ENCODE measurements around the gene CCSAP. TPM values are rescaled to one million over a fixed set of nuclear protein-coding genes. Genes with fewer than 3 reads are reported as not detected.

The CCSAP gene
- total and polyA plus RNA-seq, 7 experiments from 2014 or later: 1.1 to 13.9 (median 12.6) TPM

DNA sequence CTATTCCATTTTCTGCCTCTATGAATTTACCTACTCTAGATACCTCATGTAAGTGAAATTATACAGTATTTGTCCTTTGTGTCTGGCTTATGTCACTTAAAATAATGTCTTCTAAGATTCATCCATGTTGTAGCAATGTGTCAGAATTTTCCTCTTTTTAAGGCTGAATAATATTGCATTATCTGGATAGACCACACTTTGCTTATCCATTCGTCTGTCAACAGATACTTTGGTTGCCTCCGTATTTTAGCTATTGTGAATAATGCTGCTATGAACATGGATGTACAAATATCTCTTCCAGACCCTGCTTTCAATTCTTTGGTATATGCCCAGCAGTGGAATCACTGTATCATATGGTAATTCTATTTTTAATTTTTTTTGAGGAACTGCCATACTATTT lies 10.1 kb upstream of the CCSAP start:
- no peaks in the 10 kb centered on the region for H3K9me3 ChIP-seq (ENCODE audit: control insufficient read depth in 2 of 3, low read length in 3 of 3)
- H3K27me3 ChIP-seq (ENCODE audit: control insufficient read depth in 2 of 2, insufficient read depth in 2 of 2, low read length in 2 of 2): no peaks in the 10 kb centered on the region
- no peak overlapping the region for H3K4me3 ChIP-seq (ENCODE audit: low read length)
- Mint-ChIP-seq H3K36me3 (peaks cover 0 to 7% (median 0%) of the 10 kb centered on the region in 5 donors), H3K27me3 (peaks cover 5 to 70% (median 26%) of the 10 kb centered on the region in 5 donors), H3K4me3 (no peak overlapping the region), H3K27ac (no peak overlapping the region), H3K9me3 (peaks cover 0 to 23% (median 6%) of the 10 kb centered on the region in 11 donors), H3K4me1 (peaks cover 0 to under 1% (median 0%) of the 10 kb centered on the region in 7 donors)
- no peaks in the 10 kb centered on the region for H3K4me1 ChIP-seq (ENCODE audit: control insufficient read depth in 2 of 2, insufficient read depth in 2 of 2, low read length in 2 of 2)
- ChIA-PET POLR2A (no interaction called here), CTCF (no interaction called here)
- intact Hi-C loops (cut with micrococcal nuclease): no loop called here
- H3K27ac ChIP-seq (ENCODE audit: low read depth, low read length): no peak overlapping the region
- no peaks in the 10 kb centered on the region for H3K36me3 ChIP-seq (ENCODE audit: control insufficient read depth in 2 of 3, insufficient read depth in 3 of 3, low read length in 3 of 3)
- ATAC-seq (no peak), DNase-seq (no peak)

DNA sequence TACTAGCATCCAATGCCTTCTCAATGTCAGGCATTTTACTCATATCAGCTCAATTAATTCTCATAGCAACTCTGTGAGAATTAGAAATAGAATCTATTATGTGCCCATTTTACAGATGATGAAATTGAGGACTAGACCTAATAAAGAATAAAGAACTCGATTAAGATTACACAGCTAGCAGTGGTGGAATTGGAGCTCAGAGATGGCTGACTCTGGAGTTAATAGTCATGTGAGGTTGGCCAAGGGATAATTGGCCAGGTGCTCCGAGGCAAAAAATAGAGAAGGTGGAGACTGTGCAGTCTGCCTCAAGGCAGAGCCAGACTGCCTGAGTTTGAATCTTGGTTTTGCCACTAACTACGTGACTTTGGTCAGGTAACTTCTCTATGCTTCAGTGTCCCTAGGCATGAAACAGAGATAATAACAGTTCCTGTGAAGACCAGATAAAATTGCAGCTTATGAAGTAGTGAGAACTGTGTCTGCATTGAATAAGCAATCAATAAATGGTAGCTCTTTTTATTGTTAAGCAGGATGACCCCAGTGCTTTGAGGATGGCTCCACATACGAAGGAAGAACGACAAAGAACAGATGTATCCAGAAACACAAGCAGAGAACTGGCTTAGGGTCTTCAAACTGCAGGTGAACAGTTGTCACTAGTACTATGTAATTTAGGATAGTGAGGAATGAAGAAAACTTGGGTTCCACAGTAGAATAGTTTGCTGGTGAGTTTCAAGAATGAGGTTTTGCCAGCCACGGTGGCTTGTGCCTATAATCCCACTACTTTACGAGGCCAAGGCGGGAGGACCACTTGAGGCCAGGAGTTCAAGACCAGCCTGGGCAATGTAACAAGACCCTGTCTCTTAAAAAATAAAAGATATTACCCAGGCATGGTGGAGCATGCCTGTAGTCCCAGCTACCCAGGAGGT lies 6.9 kb upstream of the CCSAP start:
- intact Hi-C loops (cut with micrococcal nuclease): loop anchor here (10.0 kb wide), 4 partner anchors 865 to 1625 kb away; partner anchors contain the start of genes ARV1 (in 2 of the 2), TTC13 (in 2 of the 2), GJC2 (in 1 of the 2) and GUK1 (in 1 of the 2)
- Histone ChIP-seq H3K27me3 (ENCODE audit: control insufficient read depth in 2 of 2, insufficient read depth in 2 of 2, low read length in 2 of 2) (no peaks in the 10 kb centered on the region), H3K27ac (ENCODE audit: low read depth, low read length) (no peak overlapping the region), H3K4me3 (ENCODE audit: low read length) (no peak overlapping the region), H3K9me3 (ENCODE audit: control insufficient read depth in 2 of 3, low read length in 3 of 3) (no peaks in the 10 kb centered on the region), H3K4me1 (ENCODE audit: control insufficient read depth in 2 of 2, insufficient read depth in 2 of 2, low read length in 2 of 2) (no peaks in the 10 kb centered on the region), H3K36me3 (ENCODE audit: control insufficient read depth in 2 of 3, insufficient read depth in 3 of 3, low read length in 3 of 3) (no peaks in the 10 kb centered on the region)
- DNase-seq (no peak), ATAC-seq (no peak)
- ChIA-PET POLR2A (no interaction called here), CTCF (no interaction called here)
- Mint-ChIP-seq H3K27me3 (peaks cover 0 to 71% (median 19%) of the 10 kb centered on the region in 5 donors), H3K27ac (no peak overlapping the region), H3K4me3 (no peak overlapping the region), H3K9me3 (peaks cover 0 to 3% (median 0%) of the 10 kb centered on the region in 11 donors), H3K4me1 (peaks cover 0 to 5% (median 0%) of the 10 kb centered on the region in 7 donors), H3K36me3 (peaks cover 0 to 1% (median 0%) of the 10 kb centered on the region in 5 donors)

DNA sequence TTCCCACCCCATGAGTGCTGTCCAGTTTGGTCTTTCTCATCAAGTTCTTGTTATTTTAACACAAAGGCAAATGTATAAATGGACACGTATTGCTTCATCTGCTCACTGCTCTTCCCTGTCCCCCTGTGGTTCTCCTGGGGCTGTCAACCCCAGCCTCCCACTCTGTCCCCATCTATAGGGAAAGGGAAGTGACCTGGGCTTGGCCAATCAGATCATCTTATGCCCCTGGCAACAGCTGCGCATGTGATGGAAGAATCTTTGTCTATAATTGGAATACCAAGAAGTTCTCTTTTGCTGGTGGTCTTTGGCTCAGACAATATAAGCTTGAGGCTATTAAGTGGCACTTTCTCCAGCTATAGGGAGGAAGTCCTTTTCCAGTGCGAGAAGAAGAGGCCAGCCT lies 4.7 kb upstream of the CCSAP start:
- H3K27ac Mint-ChIP-seq: no peak overlapping the region
- peaks cover 0 to 1% (median 0%) of the 10 kb centered on the region in 5 donors for H3K36me3 Mint-ChIP-seq
- peaks cover 0 to 3% (median 0%) of the 10 kb centered on the region in 3 experiments for H3K36me3 ChIP-seq (ENCODE audit: control insufficient read depth in 2 of 3, insufficient read depth in 3 of 3, low read length in 3 of 3)
- POLR2A ChIA-PET: no interaction called here
- CTCF ChIA-PET: interaction anchor here (0.6 kb wide), 1 partner anchor 169 kb away, joined by 5 read pairs; no protein-coding TSS in a partner anchor
- no peaks in the 10 kb centered on the region for H3K9me3 ChIP-seq (ENCODE audit: control insufficient read depth in 2 of 3, low read length in 3 of 3)
- no peak for ATAC-seq
- intact Hi-C loops (cut with micrococcal nuclease): loop anchor here (10.0 kb wide), 4 partner anchors 863 to 1627 kb away; partner anchors contain the start of genes ARV1 (in 2 of the 2), TTC13 (in 2 of the 2), GJC2 (in 1 of the 2) and GUK1 (in 1 of the 2)
- H3K9me3 Mint-ChIP-seq: peaks cover 0 to 4% (median 0%) of the 10 kb centered on the region in 11 donors
- peaks cover 0 to 5% of the 10 kb centered on the region in 2 donors for H3K4me1 ChIP-seq (ENCODE audit: control insufficient read depth in 2 of 2, insufficient read depth in 2 of 2, low read length in 2 of 2)
- DNase-seq: no peak
- H3K27me3 Mint-ChIP-seq: peaks cover 0 to 54% (median 13%) of the 10 kb centered on the region in 5 donors
- peaks cover 4 to 15% (median 9%) of the 10 kb centered on the region in 7 donors for H3K4me1 Mint-ChIP-seq
- H3K4me3 Mint-ChIP-seq: no peak overlapping the region
- no peaks in the 10 kb centered on the region for H3K27me3 ChIP-seq (ENCODE audit: control insufficient read depth in 2 of 2, insufficient read depth in 2 of 2, low read length in 2 of 2)
- no peak overlapping the region for H3K4me3 ChIP-seq (ENCODE audit: low read length)
- H3K27ac ChIP-seq (ENCODE audit: low read depth, low read length): no peak overlapping the region

DNA sequence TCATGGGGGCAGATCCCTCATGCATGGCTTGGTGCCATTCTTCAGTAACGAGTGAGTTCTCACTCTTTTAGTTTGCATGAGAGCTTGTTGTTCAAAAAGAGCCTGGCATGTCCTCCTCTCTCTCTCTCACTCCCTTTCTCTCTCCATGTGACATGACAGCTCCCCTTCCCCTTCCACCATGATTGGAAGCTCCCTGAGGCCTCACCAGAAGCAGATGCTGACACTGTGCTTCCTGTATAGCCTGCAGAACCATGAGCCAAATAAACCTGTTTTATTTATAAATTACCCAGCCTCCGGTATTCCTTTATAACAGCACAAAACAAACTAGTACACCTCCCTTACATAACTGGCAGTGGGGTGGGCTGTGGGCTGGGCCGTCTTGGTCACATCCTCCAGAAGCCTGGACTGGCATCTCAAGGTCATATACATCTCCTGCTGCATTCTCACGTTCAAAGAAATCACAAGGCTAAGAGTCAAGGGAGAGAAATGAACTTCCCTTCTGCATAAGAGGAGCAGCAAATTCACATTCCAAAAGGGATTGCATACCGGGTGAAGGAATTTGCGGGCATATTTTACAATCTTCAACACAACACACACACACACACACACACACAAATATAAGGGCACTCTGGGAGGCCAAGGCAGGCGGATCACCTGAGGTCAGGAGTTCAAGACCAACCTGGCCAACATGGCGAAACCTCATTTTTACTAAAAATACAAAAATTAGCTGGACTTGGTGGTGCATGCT lies 2.3 kb upstream of the CCSAP start:
- Mint-ChIP-seq H3K4me1 (peaks cover 15 to 30% (median 22%) of the 10 kb centered on the region in 7 donors), H3K9me3 (peaks cover 0 to 4% (median 0%) of the 10 kb centered on the region in 11 donors), H3K4me3 (peak overlapping the region; percentile 9 to 96 (median 46)), H3K27me3 (peaks cover 0 to 44% (median 13%) of the 10 kb centered on the region in 5 donors), H3K36me3 (peaks cover 0 to 7% (median 0%) of the 10 kb centered on the region in 5 donors), H3K27ac (peak overlapping the region in 2 of 9 donors; percentile 38 to 70)
- no peak for DNase-seq
- no peaks in the 10 kb centered on the region for H3K27me3 ChIP-seq (ENCODE audit: control insufficient read depth in 2 of 2, insufficient read depth in 2 of 2, low read length in 2 of 2)
- no peak overlapping the region for H3K27ac ChIP-seq (ENCODE audit: low read depth, low read length)
- peaks cover 5 to 7% of the 10 kb centered on the region in 2 donors for H3K4me1 ChIP-seq (ENCODE audit: control insufficient read depth in 2 of 2, insufficient read depth in 2 of 2, low read length in 2 of 2)
- intact Hi-C loops (cut with micrococcal nuclease): loop anchor here (5.0 to 10.0 kb wide), 12 partner anchors 67 to 1630 kb away; partner anchors contain the start of genes ARV1 (in 2 of the 2), TTC13 (in 2 of the 2), GJC2 (in 1 of the 2) and GUK1 (in 1 of the 2)
- CTCF ChIA-PET: no interaction called here
- POLR2A ChIA-PET: interaction anchor here (2.9 kb wide), 1 partner anchor 163 kb away, joined by 15 read pairs; the partner anchor contains the start of gene NUP133
- H3K36me3 ChIP-seq (ENCODE audit: control insufficient read depth in 2 of 3, insufficient read depth in 3 of 3, low read length in 3 of 3): peaks cover 0 to 3% (median 0%) of the 10 kb centered on the region in 3 experiments
- H3K4me3 ChIP-seq (ENCODE audit: low read length): no peak overlapping the region
- no peak for ATAC-seq
- no peaks in the 10 kb centered on the region for H3K9me3 ChIP-seq (ENCODE audit: control insufficient read depth in 2 of 3, low read length in 3 of 3)

DNA sequence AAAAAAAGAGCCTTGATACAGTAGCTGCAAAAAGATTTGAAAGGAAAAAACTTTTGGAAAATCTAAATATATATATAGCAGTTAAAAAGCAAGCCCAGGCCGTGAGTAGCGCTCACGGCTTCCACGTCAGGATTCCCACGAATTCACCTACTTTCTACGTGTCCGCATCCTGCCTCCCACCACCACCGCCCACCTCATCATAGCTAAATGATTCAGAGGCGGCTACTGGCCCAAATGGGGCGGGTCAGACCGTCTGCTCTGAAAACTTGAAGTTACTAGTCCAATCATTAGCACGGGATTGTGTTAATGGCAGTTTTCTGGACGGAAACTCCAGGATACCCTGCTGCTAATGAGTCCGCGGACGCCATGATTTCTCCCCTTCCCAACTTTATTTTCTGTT lies 1.3 kb upstream of the CCSAP start:
- Histone ChIP-seq H3K9me3 (ENCODE audit: control insufficient read depth in 2 of 3, low read length in 3 of 3) (no peaks in the 10 kb centered on the region), H3K4me1 (ENCODE audit: control insufficient read depth in 2 of 2, insufficient read depth in 2 of 2, low read length in 2 of 2) (peaks cover 5 to 7% of the 10 kb centered on the region in 2 donors), H3K36me3 (ENCODE audit: control insufficient read depth in 2 of 3, insufficient read depth in 3 of 3, low read length in 3 of 3) (peaks cover 0 to 3% (median 0%) of the 10 kb centered on the region in 3 experiments), H3K27me3 (ENCODE audit: control insufficient read depth in 2 of 2, insufficient read depth in 2 of 2, low read length in 2 of 2) (no peaks in the 10 kb centered on the region), H3K4me3 (ENCODE audit: low read length) (no peak overlapping the region), H3K27ac (ENCODE audit: low read depth, low read length) (no peak overlapping the region)
- H3K4me1 Mint-ChIP-seq: peaks cover 20 to 40% (median 29%) of the 10 kb centered on the region in 7 donors
- peaks cover 0 to 35% (median 13%) of the 10 kb centered on the region in 5 donors for H3K27me3 Mint-ChIP-seq
- intact Hi-C loops (cut with micrococcal nuclease): loop anchor here (5.0 to 10.0 kb wide), 12 partner anchors 68 to 1631 kb away; partner anchors contain the start of genes ARV1 (in 2 of the 2), TTC13 (in 2 of the 2), GJC2 (in 1 of the 2) and GUK1 (in 1 of the 2)
- H3K27ac Mint-ChIP-seq: peak overlapping the region in 2 of 9 donors; percentile 88 to 90
- CTCF ChIA-PET: no interaction called here
- ATAC-seq (no peak), DNase-seq (no peak)
- POLR2A ChIA-PET: interaction anchor here (1.2 to 2.9 kb wide), 3 partner anchors 12 to 164 kb away, joined by 3 to 15 read pairs (median 6); partner anchors contain the start of gene NUP133
- peaks cover 0 to 14% (median 0%) of the 10 kb centered on the region in 5 donors for H3K36me3 Mint-ChIP-seq
- H3K9me3 Mint-ChIP-seq: peaks cover 0 to 4% (median 0%) of the 10 kb centered on the region in 11 donors
- H3K4me3 Mint-ChIP-seq: peak overlapping the region; percentile 66 to 96 (median 93)

Data from naive thymus-derived CD4-positive, alpha-beta T cell (primary cell).